GM12801 (cell line): ENCODE data around the gene PDE3A.

Source experiments
- TF ChIP-seq, protein P1 (sequence below): IDR thresholded peaks from one replicate; pipeline ENCODE4 v1.5.1; 2011; ENCODE audit warnings: control low read depth; ENCODE audit not compliant: insufficient read length; ENCODE audit errors: extremely low read depth

Gene PDE3A

DNA sequence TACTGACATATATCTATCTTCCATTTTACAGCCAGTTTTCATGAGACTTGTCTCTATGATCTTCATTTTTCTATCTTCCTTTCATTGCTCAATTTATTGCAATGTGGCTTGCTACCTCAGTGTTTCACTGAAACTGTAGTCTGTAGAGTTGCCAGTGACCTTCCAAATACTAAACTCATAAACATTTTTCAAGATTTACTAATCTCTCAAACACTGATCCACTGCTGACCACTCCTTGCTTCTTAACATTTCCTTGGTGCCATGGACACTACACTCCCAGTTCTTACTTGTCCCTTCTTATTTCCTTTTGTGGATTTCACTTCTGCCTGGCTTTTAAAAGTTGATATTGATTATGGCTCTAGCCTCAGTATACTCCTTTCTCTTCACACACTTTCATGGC lies 231.4 kb downstream of the PDE3A start:
- TF ChIP-seq, protein P1, sequence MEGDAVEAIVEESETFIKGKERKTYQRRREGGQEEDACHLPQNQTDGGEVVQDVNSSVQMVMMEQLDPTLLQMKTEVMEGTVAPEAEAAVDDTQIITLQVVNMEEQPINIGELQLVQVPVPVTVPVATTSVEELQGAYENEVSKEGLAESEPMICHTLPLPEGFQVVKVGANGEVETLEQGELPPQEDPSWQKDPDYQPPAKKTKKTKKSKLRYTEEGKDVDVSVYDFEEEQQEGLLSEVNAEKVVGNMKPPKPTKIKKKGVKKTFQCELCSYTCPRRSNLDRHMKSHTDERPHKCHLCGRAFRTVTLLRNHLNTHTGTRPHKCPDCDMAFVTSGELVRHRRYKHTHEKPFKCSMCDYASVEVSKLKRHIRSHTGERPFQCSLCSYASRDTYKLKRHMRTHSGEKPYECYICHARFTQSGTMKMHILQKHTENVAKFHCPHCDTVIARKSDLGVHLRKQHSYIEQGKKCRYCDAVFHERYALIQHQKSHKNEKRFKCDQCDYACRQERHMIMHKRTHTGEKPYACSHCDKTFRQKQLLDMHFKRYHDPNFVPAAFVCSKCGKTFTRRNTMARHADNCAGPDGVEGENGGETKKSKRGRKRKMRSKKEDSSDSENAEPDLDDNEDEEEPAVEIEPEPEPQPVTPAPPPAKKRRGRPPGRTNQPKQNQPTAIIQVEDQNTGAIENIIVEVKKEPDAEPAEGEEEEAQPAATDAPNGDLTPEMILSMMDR = no peak

DNA sequence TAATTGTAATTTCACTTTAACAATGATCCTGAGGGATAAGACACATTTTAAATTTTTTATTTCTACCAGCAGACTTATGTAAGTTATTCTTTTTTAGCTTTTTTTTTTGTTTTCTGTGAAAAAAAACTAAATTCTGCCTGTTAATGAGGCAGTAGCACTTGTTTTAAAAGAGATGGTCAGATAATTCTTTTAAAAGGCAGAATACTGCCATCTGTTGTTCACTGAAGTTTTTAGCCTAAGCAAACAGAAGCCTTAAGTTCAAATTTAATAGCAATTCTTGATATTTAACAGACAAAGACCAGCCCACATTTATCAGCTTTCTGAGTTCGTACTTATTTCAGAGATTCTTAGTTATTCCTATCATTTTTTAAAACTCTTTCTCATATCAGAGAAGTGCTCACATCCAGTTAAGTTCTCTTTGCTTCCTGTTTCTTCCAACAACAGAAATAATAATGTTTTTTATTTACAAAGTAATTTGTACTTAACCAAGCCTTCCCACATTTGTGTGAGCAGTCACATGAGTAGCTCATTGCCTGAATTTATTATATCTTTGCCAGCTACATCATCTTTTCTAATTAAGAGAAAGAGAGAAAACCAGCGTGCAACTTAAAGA lies 233.4 kb downstream of the PDE3A start:
- TF ChIP-seq, protein P1 = no peak

GRCh38 chr12:20602641-20603391 lies 234.5 kb downstream of the PDE3A start:
- TF ChIP-seq, protein P1 = no peak

DNA sequence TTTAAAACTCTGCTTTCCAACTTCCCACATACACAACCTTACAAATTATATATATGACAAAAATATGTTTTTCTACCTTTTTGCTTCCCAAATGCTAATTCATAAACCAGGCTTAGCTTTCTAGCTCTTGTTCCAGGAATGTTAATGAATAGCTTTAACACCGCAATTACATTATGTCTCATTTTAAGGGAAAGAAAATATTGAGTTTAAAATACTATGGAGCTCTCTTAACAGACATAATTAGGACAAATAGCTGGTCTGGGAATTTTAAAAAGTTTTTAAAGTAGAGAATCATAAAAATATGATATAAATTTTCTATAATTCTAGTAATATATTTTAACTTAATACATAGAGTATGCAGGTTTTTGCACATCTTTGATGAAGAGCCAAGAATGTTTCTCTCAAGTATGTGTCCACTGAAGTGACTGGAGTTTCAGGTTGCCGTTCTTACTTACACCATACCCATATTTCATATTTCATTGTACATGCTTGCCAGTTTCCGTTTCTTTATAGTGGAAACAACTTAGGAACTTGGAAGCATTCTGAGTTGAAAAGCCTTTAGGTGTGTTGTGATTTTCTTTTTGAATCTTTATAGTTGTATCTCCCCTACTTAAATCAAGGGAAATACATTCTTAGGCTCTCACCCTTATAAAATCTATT lies 236.2 kb downstream of the PDE3A start:
- TF ChIP-seq, protein P1 = no peak

GRCh38 chr12:20616093-20616492 lies 247.8 kb downstream of the PDE3A start:
- TF ChIP-seq, protein P1 = no peak

- TF ChIP-seq, protein P1 = no peak
These were observed 251.9 kb downstream of the PDE3A start for GRCh38 chr12:20620261-20620660.

DNA sequence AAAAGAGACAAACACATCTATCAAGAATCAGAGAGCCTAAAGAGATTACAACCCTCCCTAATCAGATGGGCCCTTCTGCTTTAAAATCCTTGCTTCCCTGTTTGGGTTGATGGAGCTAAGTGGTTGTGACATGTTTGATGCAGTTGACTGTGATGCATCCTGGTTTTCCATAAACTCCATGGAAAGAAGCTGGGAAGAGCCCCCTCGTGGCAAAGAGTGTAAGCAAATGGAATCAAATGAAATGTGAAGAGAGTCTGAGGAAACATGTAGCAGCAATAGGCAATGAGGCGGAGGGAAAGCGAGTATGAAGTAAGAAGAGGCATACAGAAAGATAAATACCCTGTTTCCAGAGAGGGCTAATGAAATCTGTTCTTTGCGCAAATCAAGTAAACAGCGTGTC lies 256.4 kb downstream of the PDE3A start:
- TF ChIP-seq, protein P1 = no peak
